Hepatic stellate cell (primary cell): Measurements from ENCODE around the gene TMEM258.

Experiments
- DNase-seq: peaks from one replicate; pipeline ENCODE4 v3.0.0; 2011; ENCODE audit warnings: low spot score

TMEM258 gene

GRCh38 chr11:61792310-61793082 is at the start of gene TMEM258, which contains the start of gene FEN1:
Gene TMEM258, minus strand, starts transcription at chr11:61792599. Its CDS starts 41 bp downstream, at chr11:61792558.
Gene FEN1, plus strand, starts transcription at chr11:61792911. Its CDS starts 2,451 bp downstream, at chr11:61795362.
- peak; percentile 95 for DNase-seq

- no peak for DNase-seq
Measured at GRCh38 chr11:61841636-61842527, 49.5 kb upstream of the TMEM258 start.

- no peak for DNase-seq
Measured at GRCh38 chr11:61840371-61840770, 48.0 kb upstream of the TMEM258 start.

- DNase-seq = no peak
Measured at GRCh38 chr11:61839742-61840141, 47.3 kb upstream of the TMEM258 start.

- DNase-seq = no peak
Measured at GRCh38 chr11:61838921-61839320, 46.5 kb upstream of the TMEM258 start.

- no peak for DNase-seq
Measured at GRCh38 chr11:61838501-61838900, 46.1 kb upstream of the TMEM258 start.

GRCh38 chr11:61837411-61838005 is 45.1 kb upstream of the TMEM258 start:
- DNase-seq = no peak

GRCh38 chr11:61836193-61836592 is 43.8 kb upstream of the TMEM258 start:
- DNase-seq = no peak

GRCh38 chr11:61834278-61835048 is 42.1 kb upstream of the TMEM258 start:
- peak; percentile 82 for DNase-seq

GRCh38 chr11:61833926-61834277 is 41.5 kb upstream of the TMEM258 start:
- no peak for DNase-seq

GRCh38 chr11:61833471-61833870 is 41.1 kb upstream of the TMEM258 start:
- DNase-seq = no peak

GRCh38 chr11:61832754-61833153 is 40.4 kb upstream of the TMEM258 start:
- no peak for DNase-seq

GRCh38 chr11:61832207-61832606 is 39.8 kb upstream of the TMEM258 start:
- DNase-seq = no peak

GRCh38 chr11:61830237-61831105 is 38.1 kb upstream of the TMEM258 start:
- DNase-seq = peak; percentile 70

GRCh38 chr11:61829806-61830205 is 37.4 kb upstream of the TMEM258 start:
- DNase-seq = no peak

GRCh38 chr11:61828629-61829407 is 36.4 kb upstream of the TMEM258 start:
- peak; percentile 50 for DNase-seq

- DNase-seq = no peak
Measured at GRCh38 chr11:61828379-61828628, 35.9 kb upstream of the TMEM258 start.

- DNase-seq = peak; percentile 92
Measured at GRCh38 chr11:61827571-61828378, 35.4 kb upstream of the TMEM258 start, which contains the start of gene FADS2. Gene FADS2, plus strand, starts transcription at chr11:61828300. Its CDS starts 91 bp downstream, at chr11:61828391.

GRCh38 chr11:61826930-61827570 is 34.7 kb upstream of the TMEM258 start:
- DNase-seq = no peak
